HUDEP-2 (cell line): ENCODE measurements around the gene NUDT22.
A peak's percentile ranks its signal among the peaks of the same experiment; 100 is the strongest.

Experiments
- DNase-seq, 76 experiments: peaks; one replicate each; lab custom pipeline; 2025; ENCODE audit not compliant: unreplicated experiment in 76 of 76; lab: John Stamatoyannopoulos, UW

Gene NUDT22

DNA sequence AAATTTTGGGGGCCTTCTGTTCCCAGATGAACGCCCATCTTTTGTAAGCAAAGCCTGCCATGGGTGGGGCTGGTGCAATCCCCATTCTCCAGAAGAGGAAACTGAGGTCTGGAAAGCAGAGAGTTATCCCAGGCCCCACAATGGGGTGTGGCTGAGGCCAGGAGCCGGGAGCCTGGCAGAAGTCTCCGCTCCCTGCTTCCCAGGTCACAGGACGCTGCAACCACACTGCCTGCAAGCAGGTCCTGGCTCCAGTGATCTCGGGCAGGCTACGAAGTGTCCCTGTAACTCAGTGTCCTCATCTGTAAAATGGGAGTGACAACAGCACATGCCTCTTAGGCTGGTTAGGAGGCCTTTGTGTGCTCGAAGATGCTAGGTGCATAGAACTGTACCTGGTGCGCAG lies 27.0 kb downstream of the NUDT22 start:
- no peak for DNase-seq

- DNase-seq = peak in 61 of 76 experiments; percentile 19 to 79 (median 60)
These were observed 27.4 kb downstream of the NUDT22 start for GRCh38 chr11:64253481-64253880.

GRCh38 chr11:64254326-64254725 lies 28.3 kb downstream of the NUDT22 start:
- no peak for DNase-seq

DNA sequence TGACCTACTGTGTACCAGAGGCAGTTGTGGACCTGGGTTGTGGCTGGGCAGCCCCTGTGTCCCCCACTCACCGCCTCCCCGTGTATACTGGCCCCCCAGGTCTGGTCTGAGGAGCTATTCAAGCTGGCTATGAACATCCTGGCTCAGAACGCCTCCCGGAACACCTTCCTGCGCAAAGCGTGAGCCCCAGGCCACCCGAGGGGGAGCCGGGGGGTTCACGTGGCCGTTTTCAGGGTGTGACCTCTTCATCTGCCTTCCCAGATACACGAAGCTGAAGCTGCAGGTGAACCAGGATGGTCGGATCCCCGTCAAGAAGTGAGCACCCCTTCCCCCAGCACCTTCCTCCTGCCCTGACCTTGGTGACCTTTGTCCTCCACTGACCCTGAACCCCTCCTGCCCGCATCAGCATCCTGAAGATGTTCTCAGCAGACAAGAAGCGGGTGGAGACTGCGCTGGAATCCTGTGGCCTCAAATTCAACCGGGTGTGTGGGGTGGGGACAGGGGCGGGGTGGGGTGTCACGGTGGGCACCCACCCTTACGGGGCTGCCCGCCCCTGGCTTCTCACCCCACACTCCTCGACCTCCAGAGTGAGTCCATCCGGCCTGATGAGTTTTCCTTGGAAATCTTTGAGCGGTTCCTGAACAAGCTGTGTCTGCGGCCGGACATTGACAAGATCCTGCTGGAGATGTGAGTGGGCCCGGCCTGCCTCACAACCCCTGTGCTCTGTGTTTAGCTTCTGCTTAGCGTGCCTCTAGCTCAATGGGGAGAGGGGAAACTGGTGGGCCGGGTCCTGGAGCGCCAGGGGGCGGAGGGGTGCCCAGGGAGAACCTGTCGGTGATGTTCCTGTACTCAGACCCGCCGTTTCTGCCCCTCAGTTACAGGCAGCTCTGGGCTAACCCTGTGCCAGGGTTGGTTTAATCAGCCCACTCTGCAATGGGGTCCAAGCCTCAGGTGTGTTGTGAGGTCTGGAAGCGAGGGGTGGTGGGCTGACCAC lies 29.4 kb downstream of the NUDT22 start:
- no peak for DNase-seq

DNA sequence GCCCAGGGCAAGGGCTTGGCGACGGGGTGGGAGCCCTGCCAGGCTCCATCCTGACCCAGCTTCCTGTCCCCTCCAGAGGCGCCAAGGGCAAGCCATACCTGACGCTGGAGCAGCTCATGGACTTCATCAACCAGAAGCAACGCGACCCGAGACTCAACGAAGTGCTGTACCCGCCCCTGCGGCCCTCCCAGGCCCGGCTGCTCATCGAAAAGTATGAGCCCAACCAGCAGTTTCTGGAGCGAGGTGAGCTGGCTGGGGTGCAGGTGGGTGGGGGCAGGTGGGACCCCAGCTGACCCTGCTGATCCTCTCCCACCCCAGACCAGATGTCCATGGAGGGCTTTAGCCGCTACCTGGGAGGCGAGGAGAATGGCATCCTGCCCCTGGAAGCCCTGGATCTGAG lies 30.2 kb downstream of the NUDT22 start:
- no peak for DNase-seq

- no peak for DNase-seq
These were observed 32.3 kb downstream of the NUDT22 start for GRCh38 chr11:64258356-64258755.

- DNase-seq = no peak
These were observed 33.0 kb downstream of the NUDT22 start for GRCh38 chr11:64258946-64259532.

GRCh38 chr11:64259533-64260067 lies 33.5 kb downstream of the NUDT22 start:
- no peak for DNase-seq

DNA sequence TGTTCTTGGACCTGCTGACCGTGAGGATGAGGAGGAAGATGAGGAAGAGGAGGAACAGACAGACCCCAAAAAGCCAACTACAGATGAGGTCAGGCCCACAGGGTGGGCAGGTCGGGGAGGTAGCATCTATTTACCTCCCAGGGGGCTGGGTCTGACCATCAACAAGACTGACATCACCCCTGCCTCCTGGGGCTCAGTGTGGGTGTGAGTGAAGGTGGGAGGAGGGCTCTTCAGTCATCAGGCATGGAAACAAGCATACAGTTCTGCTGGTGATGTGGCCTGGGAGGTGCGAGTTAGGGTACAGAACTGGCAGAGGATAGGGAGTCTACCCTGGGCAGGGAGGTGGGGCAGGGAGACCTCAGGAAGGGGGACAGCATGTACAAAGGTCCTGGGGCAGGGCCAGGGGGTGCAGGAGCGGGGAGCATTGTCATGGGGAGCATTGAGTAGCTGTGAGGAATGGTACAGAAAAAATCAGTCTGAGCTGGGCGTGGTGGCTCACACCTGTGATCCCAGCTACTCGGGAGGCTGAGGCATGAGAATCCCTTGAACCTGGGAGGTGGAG lies 34.2 kb downstream of the NUDT22 start:
- DNase-seq = no peak

DNA sequence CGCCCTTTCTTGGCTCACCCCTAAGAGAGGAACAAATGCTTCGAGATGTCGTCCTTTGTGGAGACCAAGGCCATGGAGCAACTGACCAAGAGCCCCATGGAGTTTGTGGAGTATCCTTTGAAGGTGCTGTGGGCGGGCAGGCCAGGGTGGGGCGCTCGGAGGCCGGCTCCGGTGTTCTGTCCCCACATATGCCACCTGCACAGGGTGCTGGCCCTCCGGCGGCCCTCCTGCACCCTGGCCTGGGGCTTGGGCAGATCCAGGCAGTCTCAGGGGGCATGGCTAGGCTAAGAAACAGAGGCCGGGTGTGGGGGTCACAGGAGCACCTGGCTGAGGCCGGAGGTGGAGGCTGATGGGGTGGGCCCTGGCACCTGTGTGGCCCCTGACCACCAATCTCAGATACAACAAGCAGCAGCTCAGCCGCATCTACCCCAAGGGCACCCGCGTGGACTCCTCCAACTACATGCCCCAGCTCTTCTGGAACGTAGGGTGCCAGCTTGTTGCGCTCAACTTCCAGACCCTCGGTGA lies 35.5 kb downstream of the NUDT22 start:
- no peak for DNase-seq

GRCh38 chr11:64262271-64263002 lies 36.4 kb downstream of the NUDT22 start:
- DNase-seq = no peak

- no peak for DNase-seq
These were observed 37.2 kb downstream of the NUDT22 start for GRCh38 chr11:64263021-64263946.

DNA sequence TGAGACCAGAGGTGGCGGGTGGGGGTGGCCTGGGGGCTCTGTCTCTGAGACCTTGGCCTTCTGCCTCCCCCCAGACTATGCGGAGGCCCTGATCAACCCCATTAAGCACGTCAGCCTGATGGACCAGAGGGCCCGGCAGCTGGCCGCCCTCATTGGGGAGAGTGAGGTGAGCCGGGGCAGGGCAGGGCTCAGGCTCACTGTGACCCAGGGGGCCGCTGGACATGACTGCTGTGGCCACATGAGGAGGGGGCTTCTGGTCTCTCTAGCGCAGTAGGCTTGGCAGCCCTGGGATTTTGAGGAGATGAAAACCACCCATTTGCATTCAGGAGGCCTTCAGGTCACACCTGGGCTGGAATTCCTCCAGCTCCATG lies 37.9 kb downstream of the NUDT22 start:
- DNase-seq = no peak

GRCh38 chr11:64264371-64264852 lies 38.3 kb downstream of the NUDT22 start:
- DNase-seq = no peak

DNA sequence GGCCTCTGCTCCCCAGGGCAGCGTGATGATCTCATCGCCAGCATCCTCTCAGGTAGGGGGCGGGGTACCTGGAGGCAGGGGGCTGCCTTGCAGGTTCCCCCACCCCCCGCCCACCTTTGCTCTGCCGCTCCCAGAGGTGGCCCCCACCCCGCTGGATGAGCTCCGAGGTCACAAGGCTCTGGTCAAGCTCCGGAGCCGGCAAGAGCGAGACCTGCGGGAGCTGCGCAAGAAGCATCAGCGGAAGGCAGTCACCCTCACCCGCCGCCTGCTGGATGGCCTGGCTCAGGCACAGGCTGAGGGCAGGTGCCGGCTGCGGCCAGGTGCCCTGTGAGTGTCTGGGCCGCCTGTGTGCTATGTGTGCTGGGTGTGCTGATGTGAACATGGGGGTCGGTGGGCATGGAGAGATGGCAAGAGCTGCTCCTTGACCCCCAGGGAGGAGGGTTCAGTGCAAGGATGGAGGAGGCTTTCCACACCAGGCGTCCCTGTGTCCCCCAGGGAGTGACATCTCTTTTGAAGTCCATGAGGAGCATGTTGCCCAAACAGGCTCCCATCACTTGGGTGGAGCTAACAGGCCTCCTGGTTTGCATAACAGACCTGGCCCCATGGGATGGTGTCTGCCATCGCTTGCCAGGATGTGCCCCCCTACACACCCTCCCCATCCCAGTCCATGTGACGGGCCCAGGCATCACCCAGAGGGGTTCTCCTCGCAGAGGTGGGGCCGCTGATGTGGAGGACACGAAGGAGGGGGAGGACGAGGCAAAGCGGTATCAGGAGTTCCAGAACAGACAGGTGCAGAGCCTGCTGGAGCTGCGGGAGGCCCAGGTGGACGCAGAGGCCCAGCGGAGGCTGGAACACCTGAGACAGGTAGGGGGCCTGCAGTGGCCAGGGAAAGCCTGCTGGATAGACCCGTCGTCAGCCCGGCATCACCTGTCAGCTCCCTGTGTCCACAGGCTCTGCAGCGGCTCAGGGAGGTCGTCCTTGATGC lies 39.4 kb downstream of the NUDT22 start:
- no peak for DNase-seq

- DNase-seq = no peak
These were observed 40.3 kb downstream of the NUDT22 start for GRCh38 chr11:64266339-64266738.

DNA sequence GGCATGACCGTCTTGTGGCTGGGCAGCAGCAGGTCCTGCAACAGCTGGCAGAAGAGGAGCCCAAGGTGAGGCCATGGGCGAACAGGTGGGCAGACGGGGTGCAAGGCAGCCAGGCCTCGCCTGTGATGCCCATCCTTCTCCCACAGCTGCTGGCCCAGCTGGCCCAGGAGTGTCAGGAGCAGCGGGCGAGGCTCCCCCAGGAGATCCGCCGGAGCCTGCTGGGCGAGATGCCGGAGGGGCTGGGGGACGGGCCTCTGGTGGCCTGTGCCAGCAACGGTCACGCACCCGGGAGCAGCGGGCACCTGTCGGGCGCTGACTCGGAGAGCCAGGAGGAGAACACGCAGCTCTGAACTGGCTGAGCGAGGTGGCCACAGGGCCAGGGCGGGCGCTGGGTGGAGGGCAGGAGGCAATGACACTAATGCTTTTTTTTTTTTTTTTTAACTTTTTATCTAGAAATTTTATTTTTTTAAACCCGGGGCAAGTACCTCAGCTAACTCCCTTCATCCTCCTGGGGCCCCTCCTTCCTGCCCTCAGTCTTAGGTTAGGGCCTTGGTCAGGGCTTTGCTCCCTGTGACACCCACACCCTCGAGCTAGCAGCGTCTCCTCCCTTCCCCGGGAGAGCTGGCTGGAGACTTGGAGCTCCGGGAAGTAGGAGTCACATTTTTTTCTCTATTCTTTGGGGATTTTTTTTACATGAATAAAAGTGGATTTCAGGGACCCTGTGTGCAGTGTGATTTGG lies 41.3 kb downstream of the NUDT22 start:
- DNase-seq = no peak
